Measurements from ENCODE around the gene PRR33.

The PRR33 gene

GRCh38 chr11:1870721-1871466 lies 20.8 kb downstream of the PRR33 start:
- no peak for TF ChIP-seq CTCF (conservative IDR thresholded peaks at IDR 0.05; ENCODE audit: low read depth, low read length)

GRCh38 chr11:1870326-1870696 lies 21.4 kb downstream of the PRR33 start:
- no peak overlapping the region for H3K4me3 ChIP-seq (ENCODE audit: low read depth, low read length)
- TF ChIP-seq CTCF (conservative IDR thresholded peaks at IDR 0.05; ENCODE audit: low read depth, low read length) = no peak
- DNase-seq (ENCODE audit: low read depth) = no peak

More at GRCh38 chr11:1870721-1871466, 20.8 kb downstream of the PRR33 start:
- no peak overlapping the region for H3K4me3 ChIP-seq (ENCODE audit: low read depth, low read length)
- DNase-seq (ENCODE audit: low read depth) = no peak

GRCh38 chr11:1869427-1870325 lies 22.0 kb downstream of the PRR33 start:
- DNase-seq (ENCODE audit: low read depth) = no peak
- H3K4me3 ChIP-seq (ENCODE audit: low read depth, low read length) = no peak overlapping the region
- no peak for TF ChIP-seq CTCF (conservative IDR thresholded peaks at IDR 0.05; ENCODE audit: low read depth, low read length)

- no peak for DNase-seq (ENCODE audit: low read depth)
- no peak for TF ChIP-seq CTCF (conservative IDR thresholded peaks at IDR 0.05; ENCODE audit: low read depth, low read length)
- no peak overlapping the region for H3K4me3 ChIP-seq (ENCODE audit: low read depth, low read length)
These were observed 22.9 kb downstream of the PRR33 start for GRCh38 chr11:1868636-1869291.

GRCh38 chr11:1868056-1868635 lies 23.5 kb downstream of the PRR33 start:
- no peak for TF ChIP-seq CTCF (conservative IDR thresholded peaks at IDR 0.05; ENCODE audit: low read depth, low read length)
- no peak overlapping the region for H3K4me3 ChIP-seq (ENCODE audit: low read depth, low read length)

GRCh38 chr11:1867381-1867780 lies 24.3 kb downstream of the PRR33 start:
- no peak for TF ChIP-seq CTCF (conservative IDR thresholded peaks at IDR 0.05; ENCODE audit: low read depth, low read length)
- no peak overlapping the region for H3K4me3 ChIP-seq (ENCODE audit: low read depth, low read length)
- no peak for DNase-seq (ENCODE audit: low read depth)

More at GRCh38 chr11:1868056-1868635, 23.5 kb downstream of the PRR33 start:
- DNase-seq (ENCODE audit: low read depth) = no peak

Measured in choroid plexus epithelial cell (primary cell).